Measurements from ENCODE around the gene PPM1M.
"Not testable (repeated sequence)": the region's sequence is repeated elsewhere in the genome, so short reads cannot be mapped to it uniquely, and the experiment has no call there.

Gene PPM1M

GRCh38 chr3:52269776-52270175, 24.2 kb downstream of the PPM1M start:
- no peaks in the 10 kb centered on the region for H3K27me3 ChIP-seq
- TF ChIP-seq CTCF (IDR thresholded peaks at IDR 0.05): no peak
- peak overlapping the region; percentile 98 for H3K27ac ChIP-seq
- H3K36me3 ChIP-seq: peaks cover 49% of the 10 kb centered on the region
- peaks cover 35 to 49% of the 10 kb centered on the region in 2 experiments for H3K4me1 ChIP-seq (ENCODE audit: control insufficient read depth in 1 of 2, insufficient read depth in 1 of 2, low read depth in 1 of 2, low read length in 1 of 2)
- H3K4me3 ChIP-seq (ENCODE audit: low read depth in 1 of 2, low read length in 1 of 2): peak overlapping the region; percentile 9 to 49
- H3K9me3 ChIP-seq: no peaks in the 10 kb centered on the region

DNA sequence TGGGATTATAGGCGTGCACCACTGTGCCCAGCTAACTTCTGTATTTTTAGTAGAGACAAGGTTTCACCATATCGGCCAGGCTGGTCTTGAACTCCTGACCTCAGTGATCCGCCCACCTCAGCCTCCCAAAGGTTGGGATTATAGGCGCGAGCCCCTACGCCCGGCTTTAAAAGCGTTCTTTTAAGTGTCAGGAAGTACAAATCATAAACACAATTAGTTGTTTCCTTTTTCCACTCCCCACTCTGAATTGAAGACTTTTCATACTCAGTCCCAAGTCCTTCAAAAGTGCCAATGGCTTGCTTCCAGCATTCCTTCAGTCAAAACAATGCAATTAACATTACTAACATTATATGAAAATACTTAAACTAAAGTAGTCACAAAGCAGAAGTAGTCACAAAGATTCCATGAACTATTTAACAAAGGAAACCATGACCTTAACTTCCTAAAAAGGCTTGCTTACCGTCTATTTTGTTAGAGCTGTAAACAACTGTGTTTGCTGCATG, 24.7 kb downstream of the PPM1M start:
- Histone ChIP-seq H3K27me3 (no peaks in the 10 kb centered on the region), H3K36me3 (peaks cover 48% of the 10 kb centered on the region), H3K4me1 (ENCODE audit: control insufficient read depth in 1 of 2, insufficient read depth in 1 of 2, low read depth in 1 of 2, low read length in 1 of 2) (peaks cover 35 to 49% of the 10 kb centered on the region in 2 experiments), H3K27ac (peak overlapping the region; percentile 98), H3K4me3 (ENCODE audit: low read depth in 1 of 2, low read length in 1 of 2) (peak overlapping the region; percentile 9 to 49), H3K9me3 (no peaks in the 10 kb centered on the region)
- TF ChIP-seq CTCF (IDR thresholded peaks at IDR 0.05): no peak

DNA sequence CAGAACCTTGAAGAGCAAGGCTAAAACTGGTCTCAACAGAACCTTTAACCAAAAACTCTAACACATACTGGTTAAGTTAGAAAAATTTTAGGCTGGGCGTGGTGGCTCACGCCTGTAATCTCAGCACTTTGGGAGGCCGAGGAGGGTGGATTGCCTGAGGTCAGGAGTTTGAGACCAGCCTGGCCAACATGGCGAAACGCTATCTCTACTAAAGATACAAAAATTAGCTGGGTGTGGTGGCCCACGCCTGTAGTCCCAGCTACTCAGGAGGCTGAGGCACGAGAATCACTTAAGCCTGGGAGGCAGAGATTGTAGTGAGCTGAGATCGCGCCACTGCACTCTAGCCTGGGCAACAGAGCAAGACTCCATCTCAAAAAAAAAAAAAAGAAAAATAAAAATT, 26.6 kb downstream of the PPM1M start:
- Histone ChIP-seq H3K27ac (peak overlapping the region; percentile 98), H3K4me1 (ENCODE audit: control insufficient read depth in 1 of 2, insufficient read depth in 1 of 2, low read depth in 1 of 2, low read length in 1 of 2) (peaks cover 52 to 67% of the 10 kb centered on the region in 2 experiments), H3K36me3 (peaks cover 30% of the 10 kb centered on the region)
- not testable (repeated sequence) for H3K27me3 ChIP-seq; H3K4me3 ChIP-seq (ENCODE audit: low read depth in 1 of 2, low read length in 1 of 2); H3K9me3 ChIP-seq

DNA sequence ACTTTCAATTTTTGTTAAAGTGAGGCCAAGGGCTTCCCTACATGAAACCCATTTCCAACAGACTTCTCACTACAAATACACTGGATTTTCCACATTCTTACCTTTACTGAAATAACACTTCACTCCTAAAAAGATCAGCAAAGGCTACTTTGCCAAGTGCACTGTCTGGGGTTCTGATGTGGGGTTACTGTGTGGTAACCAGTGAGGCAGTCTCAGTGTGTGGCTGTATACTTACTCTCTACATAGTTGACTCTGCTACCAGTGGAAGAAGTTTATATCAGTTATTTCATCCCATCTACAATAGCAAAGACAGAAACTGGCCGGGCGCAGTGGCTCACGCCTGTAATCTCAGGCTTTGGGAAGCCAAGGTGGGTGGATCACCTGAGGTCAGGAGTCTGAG, 27.3 kb downstream of the PPM1M start:
- TF ChIP-seq CTCF (IDR thresholded peaks at IDR 0.05): no peak
- Histone ChIP-seq H3K36me3 (peaks cover 25% of the 10 kb centered on the region), H3K27ac (peak overlapping the region; percentile 98), H3K27me3 (no peaks in the 10 kb centered on the region), H3K9me3 (no peaks in the 10 kb centered on the region), H3K4me3 (ENCODE audit: low read depth in 1 of 2, low read length in 1 of 2) (no peak overlapping the region), H3K4me1 (ENCODE audit: control insufficient read depth in 1 of 2, insufficient read depth in 1 of 2, low read depth in 1 of 2, low read length in 1 of 2) (peaks cover 58 to 72% of the 10 kb centered on the region in 2 experiments)

DNA sequence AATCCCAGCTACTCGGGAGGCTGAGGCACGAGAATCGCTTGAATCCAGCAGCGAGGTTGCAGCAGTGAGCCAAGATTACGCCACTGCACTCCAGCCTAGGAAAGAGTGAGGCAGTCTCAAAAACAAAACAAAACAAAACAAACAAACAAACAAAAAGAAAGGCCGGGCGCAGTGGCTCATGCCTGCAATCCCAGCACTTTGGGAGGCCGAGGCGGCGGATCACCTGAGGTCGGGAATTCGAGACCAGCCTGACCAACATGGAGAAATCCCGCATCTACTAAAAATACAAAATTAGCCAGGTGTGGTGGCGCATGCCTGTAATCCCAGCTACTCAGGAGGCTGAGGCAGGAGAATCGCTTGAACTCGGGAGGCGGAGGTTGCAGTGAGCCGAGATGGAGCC, 29.2 kb downstream of the PPM1M start:
- not testable (repeated sequence) for H3K36me3 ChIP-seq; H3K9me3 ChIP-seq; H3K27me3 ChIP-seq; H3K4me3 ChIP-seq (ENCODE audit: low read depth in 1 of 2, low read length in 1 of 2)
- Histone ChIP-seq H3K4me1 (ENCODE audit: control insufficient read depth in 1 of 2, insufficient read depth in 1 of 2, low read depth in 1 of 2, low read length in 1 of 2) (peaks cover 60 to 72% of the 10 kb centered on the region in 2 experiments), H3K27ac (peak overlapping the region; percentile 98)

GRCh38 chr3:52277071-52277964, 31.8 kb downstream of the PPM1M start:
- Histone ChIP-seq H3K27me3 (no peaks in the 10 kb centered on the region), H3K27ac (peak overlapping the region; percentile 98), H3K4me3 (ENCODE audit: low read depth in 1 of 2, low read length in 1 of 2) (peak overlapping the region; percentile 70 to 96), H3K9me3 (no peaks in the 10 kb centered on the region), H3K4me1 (ENCODE audit: control insufficient read depth in 1 of 2, insufficient read depth in 1 of 2, low read depth in 1 of 2, low read length in 1 of 2) (peaks cover 46 to 52% of the 10 kb centered on the region in 2 experiments), H3K36me3 (peaks cover 10% of the 10 kb centered on the region)
- no peak for TF ChIP-seq CTCF (IDR thresholded peaks at IDR 0.05)

Measured in neutrophil (primary cell).